ENCODE results near the gene TNFRSF25. TPM values are rescaled to one million over a fixed set of nuclear protein-coding genes. Genes with fewer than 3 reads are reported as not detected.
A peak's percentile ranks its signal among the peaks of the same experiment; 100 is the strongest.
"Not testable (repeated sequence)": the region's sequence is repeated elsewhere in the genome, so short reads cannot be mapped to it uniquely, and the experiment has no call there.

TNFRSF25 gene
- total RNA-seq, 1 experiment from 2014 or later, result 4.2 TPM

GRCh38 chr1:6440198-6441126 lies 25.5 kb downstream of the TNFRSF25 start:
- DNase-seq (ENCODE audit: extremely low read depth, low read depth), result peak; percentile 45

GRCh38 chr1:6438047-6438525 lies 27.9 kb downstream of the TNFRSF25 start:
- DNase-seq (ENCODE audit: extremely low read depth, low read depth), result peak; percentile 48

GRCh38 chr1:6437012-6437700 lies 28.8 kb downstream of the TNFRSF25 start:
- not testable (repeated sequence) for DNase-seq (ENCODE audit: extremely low read depth, low read depth)

- not testable (repeated sequence) for DNase-seq (ENCODE audit: extremely low read depth, low read depth)
These were observed 29.7 kb downstream of the TNFRSF25 start for GRCh38 chr1:6436277-6436676.

GRCh38 chr1:6435547-6435946 lies 30.4 kb downstream of the TNFRSF25 start:
- no peak for DNase-seq (ENCODE audit: extremely low read depth, low read depth)

GRCh38 chr1:6435129-6435528 lies 30.8 kb downstream of the TNFRSF25 start:
- no peak for DNase-seq (ENCODE audit: extremely low read depth, low read depth)

- DNase-seq (ENCODE audit: extremely low read depth, low read depth), result no peak
These were observed 31.8 kb downstream of the TNFRSF25 start for GRCh38 chr1:6434186-6434585.

- DNase-seq (ENCODE audit: extremely low read depth, low read depth), result not testable (repeated sequence)
These were observed 34.1 kb downstream of the TNFRSF25 start for GRCh38 chr1:6431645-6432579.

- DNase-seq (ENCODE audit: extremely low read depth, low read depth), result not testable (repeated sequence)
These were observed 36.1 kb downstream of the TNFRSF25 start for GRCh38 chr1:6429660-6430411.

GRCh38 chr1:6428453-6428852 lies 37.5 kb downstream of the TNFRSF25 start:
- not testable (repeated sequence) for DNase-seq (ENCODE audit: extremely low read depth, low read depth)

- DNase-seq (ENCODE audit: extremely low read depth, low read depth), result no peak
These were observed 38.3 kb downstream of the TNFRSF25 start for GRCh38 chr1:6427441-6428390.

- DNase-seq (ENCODE audit: extremely low read depth, low read depth), result no peak
These were observed 39.0 kb downstream of the TNFRSF25 start for GRCh38 chr1:6426972-6427350.

GRCh38 chr1:6426277-6426971 lies 39.5 kb downstream of the TNFRSF25 start:
- DNase-seq (ENCODE audit: extremely low read depth, low read depth), result no peak

- no peak for DNase-seq (ENCODE audit: extremely low read depth, low read depth)
These were observed 40.3 kb downstream of the TNFRSF25 start for GRCh38 chr1:6425658-6426057.

GRCh38 chr1:6424619-6425593 lies 41.1 kb downstream of the TNFRSF25 start, which contains the start of gene ESPN:
ESPN (plus strand) TSS chr1:6424776; CDS start chr1:6424956, 180 bp downstream.
- no peak for DNase-seq (ENCODE audit: extremely low read depth, low read depth)

GRCh38 chr1:6424000-6424565 lies 41.9 kb downstream of the TNFRSF25 start:
- DNase-seq (ENCODE audit: extremely low read depth, low read depth), result no peak

Data from NCI-H460 (cell line).